Lower lobe of right lung (tissue), 2 donors: ENCODE results near the gene SNRNP40. TPM values are rescaled to one million over a fixed set of nuclear protein-coding genes. Genes with fewer than 3 reads are reported as not detected.
A peak's percentile ranks its signal among the peaks of the same experiment; 100 is the strongest.

Source experiments
- ATAC-seq, 2 donors: fragments of 200-7000 bp; cut with Tn5 transposase; one replicate each; pipeline ENCODE4 v1.9.1; 2020 to 2022; ENCODE audit warnings: mild to moderate bottlenecking in 2 of 2, moderate library complexity in 2 of 2
- DNase-seq: peaks from one replicate; pipeline ENCODE4 v3.0.0-alpha.2; 2020
- H3K27ac ChIP-seq: fragments of 200-600 bp; one replicate; pipeline ENCODE4 v1.8.0; 2022
- H3K27me3 ChIP-seq: fragments of 200-600 bp; one replicate; pipeline ENCODE4 v1.8.0; 2022; ENCODE audit warnings: low read depth
- H3K36me3 ChIP-seq: fragments of 200-600 bp; one replicate; pipeline ENCODE4 v1.8.0; 2022; ENCODE audit warnings: mild to moderate bottlenecking
- H3K4me1 ChIP-seq: fragments of 200-600 bp; one replicate; pipeline ENCODE4 v1.8.0; 2022
- H3K4me3 ChIP-seq: fragments of 200-600 bp; one replicate; pipeline ENCODE4 v1.8.0; 2022; ENCODE audit warnings: mild to moderate bottlenecking
- H3K9me3 ChIP-seq: fragments of 200-600 bp; one replicate; pipeline ENCODE4 v1.8.0; 2022
- intact Hi-C: fragments of 100-400 bp; cut with DNase I; formaldehyde crosslinking; loops from one replicate; pipeline ENCODE4 v1.11.0; 2022
- total RNA-seq: library from RNA; stranded (reverse); fragmentation: NEBNext Ultra II Directional; extraction: Animal tissue kit (Norgen Biotek cat#: 25700); gene quantifications from one replicate; pipeline ENCODE4 v1.2.1, GENCODE V29; 2021
- TF ChIP-seq, protein P1 (sequence below): fragments of 200-600 bp; IDR thresholded peaks from one replicate; pipeline ENCODE4 v1.8.0; 2022; ENCODE audit warnings: antibody characterized with exemption, mild to moderate bottlenecking
- donor health status: DM: no; HTN: yes; CAD: no; lungs with severe emphysema.

The SNRNP40 gene
- total RNA-seq, 1 donor from 2014 or later = 38.3 TPM

GRCh38 chr1:31221072-31221471 lies 75.5 kb downstream of the SNRNP40 start:
- no peak for ATAC-seq

DNA sequence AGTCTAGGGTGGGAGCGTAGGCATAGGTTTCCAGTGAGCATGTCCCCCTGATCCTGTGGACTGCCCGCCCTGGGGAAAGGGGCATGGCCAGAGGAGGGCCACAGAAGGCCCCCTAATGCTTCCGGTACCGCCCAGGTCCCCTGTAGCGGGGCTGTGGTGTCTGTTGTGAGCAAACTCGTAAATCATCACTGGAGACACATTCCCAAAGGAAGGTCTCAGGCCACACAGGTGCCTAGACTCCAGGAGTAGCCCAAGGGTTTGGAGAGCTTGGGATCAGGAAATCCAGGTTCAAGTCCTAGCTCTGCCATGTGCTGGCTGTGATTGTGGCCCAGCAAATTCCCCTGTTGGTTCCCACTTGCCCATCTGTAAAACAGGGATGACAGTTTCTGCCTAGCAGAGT lies 77.1 kb downstream of the SNRNP40 start:
- Histone ChIP-seq H3K27me3 (peaks cover 3% of the 10 kb centered on the region), H3K4me1 (peaks cover 5% of the 10 kb centered on the region), H3K9me3 (no peaks in the 10 kb centered on the region), H3K4me3 (no peak overlapping the region), H3K27ac (no peak overlapping the region), H3K36me3 (no peaks in the 10 kb centered on the region)
- TF ChIP-seq, protein P1, sequence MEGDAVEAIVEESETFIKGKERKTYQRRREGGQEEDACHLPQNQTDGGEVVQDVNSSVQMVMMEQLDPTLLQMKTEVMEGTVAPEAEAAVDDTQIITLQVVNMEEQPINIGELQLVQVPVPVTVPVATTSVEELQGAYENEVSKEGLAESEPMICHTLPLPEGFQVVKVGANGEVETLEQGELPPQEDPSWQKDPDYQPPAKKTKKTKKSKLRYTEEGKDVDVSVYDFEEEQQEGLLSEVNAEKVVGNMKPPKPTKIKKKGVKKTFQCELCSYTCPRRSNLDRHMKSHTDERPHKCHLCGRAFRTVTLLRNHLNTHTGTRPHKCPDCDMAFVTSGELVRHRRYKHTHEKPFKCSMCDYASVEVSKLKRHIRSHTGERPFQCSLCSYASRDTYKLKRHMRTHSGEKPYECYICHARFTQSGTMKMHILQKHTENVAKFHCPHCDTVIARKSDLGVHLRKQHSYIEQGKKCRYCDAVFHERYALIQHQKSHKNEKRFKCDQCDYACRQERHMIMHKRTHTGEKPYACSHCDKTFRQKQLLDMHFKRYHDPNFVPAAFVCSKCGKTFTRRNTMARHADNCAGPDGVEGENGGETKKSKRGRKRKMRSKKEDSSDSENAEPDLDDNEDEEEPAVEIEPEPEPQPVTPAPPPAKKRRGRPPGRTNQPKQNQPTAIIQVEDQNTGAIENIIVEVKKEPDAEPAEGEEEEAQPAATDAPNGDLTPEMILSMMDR = no peak
- DNase-seq (no peak), ATAC-seq (no peak)
- intact Hi-C loops = no loop called here

More at GRCh38 chr1:31221072-31221471, 75.5 kb downstream of the SNRNP40 start:
- Histone ChIP-seq H3K4me3 (no peak overlapping the region), H3K9me3 (no peaks in the 10 kb centered on the region), H3K27me3 (peaks cover 3% of the 10 kb centered on the region), H3K36me3 (no peaks in the 10 kb centered on the region), H3K27ac (no peak overlapping the region), H3K4me1 (peaks cover 3% of the 10 kb centered on the region)
- TF ChIP-seq, protein P1 = no peak
- no peak for DNase-seq
- intact Hi-C loops = no loop called here

DNA sequence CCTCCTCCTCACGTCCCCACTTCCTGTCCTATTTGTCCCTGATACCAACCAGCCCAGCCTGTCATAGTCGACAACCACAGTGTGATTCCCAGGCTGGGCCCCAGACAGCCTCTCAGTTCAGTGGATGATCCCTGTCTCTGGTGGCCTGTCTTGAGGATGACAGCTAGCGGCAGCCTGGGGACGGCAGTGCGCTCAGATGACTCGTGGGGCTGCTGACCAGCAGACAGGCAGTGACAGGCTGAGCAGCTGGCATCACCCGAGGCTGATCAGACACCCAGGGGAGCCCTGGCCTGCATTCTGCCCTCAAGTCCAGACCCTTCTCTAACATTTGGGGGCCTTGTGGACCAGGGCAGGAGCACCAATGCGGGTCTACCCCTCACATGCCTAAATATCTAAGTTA lies 77.9 kb downstream of the SNRNP40 start:
- DNase-seq (no peak), ATAC-seq (no peak)
- no peaks in the 10 kb centered on the region for H3K36me3 ChIP-seq
- TF ChIP-seq, protein P1 = no peak
- intact Hi-C loops = no loop called here
- peaks cover 5% of the 10 kb centered on the region for H3K4me1 ChIP-seq
- H3K27me3 ChIP-seq = no peaks in the 10 kb centered on the region
- no peak overlapping the region for H3K27ac ChIP-seq
- no peaks in the 10 kb centered on the region for H3K9me3 ChIP-seq
- no peak overlapping the region for H3K4me3 ChIP-seq

GRCh38 chr1:31216016-31216415 lies 80.6 kb downstream of the SNRNP40 start:
- ATAC-seq = peak; percentile 31 to 32

GRCh38 chr1:31215065-31215570 lies 81.5 kb downstream of the SNRNP40 start:
- Histone ChIP-seq H3K4me3 (no peak overlapping the region), H3K4me1 (peaks cover 5% of the 10 kb centered on the region), H3K9me3 (no peaks in the 10 kb centered on the region), H3K27ac (no peak overlapping the region), H3K36me3 (no peaks in the 10 kb centered on the region), H3K27me3 (no peaks in the 10 kb centered on the region)
- ATAC-seq (no peak), DNase-seq (no peak)
- intact Hi-C loops = no loop called here
- TF ChIP-seq, protein P1 = no peak

More at GRCh38 chr1:31216016-31216415, 80.6 kb downstream of the SNRNP40 start:
- TF ChIP-seq, protein P1 = no peak
- Histone ChIP-seq H3K27ac (no peak overlapping the region), H3K9me3 (no peaks in the 10 kb centered on the region), H3K27me3 (no peaks in the 10 kb centered on the region), H3K4me1 (peaks cover 5% of the 10 kb centered on the region), H3K36me3 (no peaks in the 10 kb centered on the region), H3K4me3 (no peak overlapping the region)
- intact Hi-C loops = no loop called here
- no peak for DNase-seq
